GM23338 (cell line): ENCODE results near the gene CIT.

Source experiments
- CREB1 ChIP-seq: fragments of 250-450 bp; sonication (Bioruptor Pico); IDR thresholded peaks from 2 replicates; pipeline ENCODE4 v1.5.0; 2020; ENCODE audit warnings: low read depth, mild to moderate bottlenecking, moderate library complexity
- CTCF ChIP-seq, 2 experiments: fragments of 200-600 bp in 1 of 2; sonication (generic) in 1 of 2; conservative IDR thresholded peaks; 2 replicates each; pipeline versions ENCODE4 v1.5.1 to v1.6.1; 2016 to 2017; ENCODE audit warnings: antibody characterized with exemption in 2 of 2, low read depth in 2 of 2, mild to moderate bottlenecking in 2 of 2, moderate library complexity in 1 of 2
- EZH2 ChIP-seq: fragments of 200-600 bp; sonication (generic); IDR thresholded peaks from one replicate; pipeline ENCODE4 v1.8.0; 2017; ENCODE audit warnings: antibody characterized with exemption, mild to moderate bottlenecking, low read depth; ENCODE audit not compliant: unreplicated experiment
- EZH2phosphoT487 ChIP-seq: fragments of 200-600 bp; sonication (generic); IDR thresholded peaks from one replicate; pipeline ENCODE4 v1.8.1; 2018; ENCODE audit warnings: antibody characterized with exemption; ENCODE audit not compliant: unreplicated experiment
- JUNB ChIP-seq: IDR thresholded peaks from one replicate; pipeline ENCODE4 v1.6.1; 2016; ENCODE audit warnings: antibody characterized with exemption; ENCODE audit not compliant: unreplicated experiment
- POLR2AphosphoS5 ChIP-seq: IDR thresholded peaks from 2 replicates; pipeline ENCODE4 v1.6.1; 2016; ENCODE audit warnings: antibody characterized with exemption, low read depth
- REST ChIP-seq: IDR thresholded peaks from one replicate; pipeline ENCODE4 v1.6.1; 2018; ENCODE audit warnings: antibody characterized with exemption; ENCODE audit not compliant: unreplicated experiment

- TF ChIP-seq EZH2 (no peak), CTCF (conservative IDR thresholded peaks at IDR 0.05; ENCODE audit: low read depth in 2 of 2) (no peak), REST (no peak), CREB1 (CRISPR knock-in tag) (no peak), JUNB (no peak), EZH2phosphoT487 (no peak), POLR2AphosphoS5 (no peak)
Measured at GRCh38 chr12:119666226-119666795, 210.8 kb downstream of the CIT start.
